Measurements from ENCODE around the gene CSH1.
A peak's percentile ranks its signal among the peaks of the same experiment; 100 is the strongest.

CSH1 gene

GRCh38 chr17:63855185-63855584 lies 41.2 kb downstream of the CSH1 start:
- no peak for ATAC-seq (replicated peaks)
- Mint-ChIP-seq H3K4me3 (no peak overlapping the region), H3K27me3 (peaks cover 0 to 11% of the 10 kb centered on the region in 2 donors), H3K9me3 (no peaks in the 10 kb centered on the region), H3K36me3 (ENCODE audit: insufficient read depth) (no peaks in the 10 kb centered on the region), H3K27ac (no peak overlapping the region), H3K4me1 (ENCODE audit: low read depth in 2 of 2) (no peaks in the 10 kb centered on the region)
- DNase-seq = no peak

DNA sequence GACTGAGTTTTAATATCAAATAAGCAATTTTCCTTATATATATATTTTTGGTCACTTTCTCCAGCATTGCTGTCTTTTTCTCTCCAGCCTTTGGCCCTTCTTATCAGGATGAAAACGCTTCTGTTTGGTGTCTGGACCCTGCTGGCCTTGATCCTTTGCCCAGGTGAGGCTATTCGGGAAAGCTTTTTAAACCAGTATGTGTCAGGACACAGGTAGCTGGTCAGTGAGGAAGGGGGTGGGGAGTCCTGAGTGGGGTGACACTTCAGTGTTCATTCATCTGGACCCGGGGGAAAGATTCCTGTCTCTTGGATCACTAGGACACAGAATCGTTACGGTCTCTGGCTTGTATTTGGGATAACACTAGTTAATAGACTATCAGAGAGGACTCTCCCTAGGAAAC lies 41.7 kb downstream of the CSH1 start:
- no peaks in the 10 kb centered on the region for H3K4me1 Mint-ChIP-seq (ENCODE audit: low read depth in 2 of 2)
- no peak for ATAC-seq (replicated peaks)
- DNase-seq = no peak
- no peak overlapping the region for H3K27ac Mint-ChIP-seq
- H3K27me3 Mint-ChIP-seq = peaks cover 0 to 6% of the 10 kb centered on the region in 2 donors
- H3K4me3 Mint-ChIP-seq = no peak overlapping the region
- no peaks in the 10 kb centered on the region for H3K9me3 Mint-ChIP-seq
- no peaks in the 10 kb centered on the region for H3K36me3 Mint-ChIP-seq (ENCODE audit: insufficient read depth)

GRCh38 chr17:63853260-63853659 lies 43.1 kb downstream of the CSH1 start:
- H3K27ac Mint-ChIP-seq = no peak overlapping the region

DNA sequence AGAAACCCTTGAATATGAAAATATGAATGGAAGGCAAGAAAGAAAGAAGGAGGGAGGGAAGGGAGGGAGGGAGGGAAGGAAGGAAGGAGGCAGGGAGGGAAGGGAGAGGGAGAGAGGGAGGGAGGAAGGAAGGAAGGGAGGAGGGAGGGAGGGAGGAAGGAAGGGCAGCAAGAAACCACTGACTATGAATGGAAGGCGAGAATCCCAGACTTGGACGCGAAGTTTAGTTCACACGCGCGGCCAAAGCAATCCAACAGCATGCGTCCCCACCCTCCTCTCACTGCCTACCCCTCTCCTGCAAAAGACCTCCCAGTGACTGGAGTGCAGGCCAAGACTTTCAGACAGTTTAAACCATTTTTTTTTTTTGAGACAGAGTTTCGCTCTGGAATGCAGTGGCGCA lies 46.0 kb downstream of the CSH1 start:
- DNase-seq = no peak
- ATAC-seq (replicated peaks) = no peak
- Mint-ChIP-seq H3K4me1 (ENCODE audit: low read depth in 2 of 2) (peaks cover 14 to 15% of the 10 kb centered on the region in 2 donors), H3K36me3 (ENCODE audit: insufficient read depth) (no peaks in the 10 kb centered on the region), H3K4me3 (no peak overlapping the region), H3K27ac (no peak overlapping the region), H3K27me3 (no peaks in the 10 kb centered on the region), H3K9me3 (no peaks in the 10 kb centered on the region)

More at GRCh38 chr17:63853260-63853659, 43.1 kb downstream of the CSH1 start:
- Mint-ChIP-seq H3K27me3 (no peaks in the 10 kb centered on the region), H3K9me3 (no peaks in the 10 kb centered on the region), H3K36me3 (ENCODE audit: insufficient read depth) (no peaks in the 10 kb centered on the region), H3K4me1 (ENCODE audit: low read depth in 2 of 2) (peaks cover 8% of the 10 kb centered on the region in 2 donors), H3K4me3 (no peak overlapping the region)
- no peak for ATAC-seq (replicated peaks)
- no peak for DNase-seq

DNA sequence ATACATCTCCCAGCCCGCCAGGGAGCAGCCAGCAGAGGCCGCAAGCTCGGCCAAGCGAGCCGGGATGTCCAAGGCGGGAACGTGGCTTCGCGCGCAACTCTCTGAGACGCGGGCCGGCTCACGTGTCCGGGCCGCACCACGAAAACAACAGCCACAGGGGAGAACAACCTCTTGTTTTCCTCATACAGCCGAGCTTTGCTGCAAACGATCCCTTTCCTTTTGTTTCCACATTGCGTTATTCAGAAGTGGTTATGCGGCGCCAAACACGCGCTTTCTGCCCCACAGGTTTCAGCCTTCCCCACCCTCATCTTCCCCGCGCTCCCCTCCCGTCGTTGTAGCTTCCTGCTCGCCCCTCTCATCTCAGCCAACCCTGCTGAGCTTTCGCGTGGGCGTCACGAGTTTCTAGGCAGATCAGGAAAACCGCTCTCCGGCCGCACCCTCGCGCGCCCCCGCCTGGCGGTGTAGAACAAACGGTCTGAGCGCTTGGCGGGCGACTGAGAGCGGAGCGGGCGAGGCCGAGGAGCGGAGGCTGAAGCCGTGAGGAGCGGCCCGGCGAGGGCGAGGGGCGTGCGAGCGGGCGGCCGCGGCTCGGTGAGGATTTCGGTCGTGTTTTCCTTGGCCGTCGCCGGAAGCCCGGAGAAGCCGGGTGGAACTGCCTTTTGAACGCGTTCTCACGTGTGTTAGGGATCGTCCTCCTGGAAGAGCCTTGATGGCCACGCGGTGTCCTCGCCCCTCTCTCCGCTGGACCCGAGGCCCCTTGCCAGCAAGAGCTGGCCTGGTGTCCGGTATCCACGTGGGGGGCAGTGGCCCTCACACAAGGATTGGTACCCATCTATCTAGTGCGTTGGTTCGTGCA lies 47.3 kb downstream of the CSH1 start:
- Mint-ChIP-seq H3K36me3 (ENCODE audit: insufficient read depth) (no peaks in the 10 kb centered on the region), H3K27ac (peak overlapping the region; percentile 91 to 96), H3K9me3 (no peaks in the 10 kb centered on the region), H3K27me3 (no peaks in the 10 kb centered on the region), H3K4me1 (ENCODE audit: low read depth in 2 of 2) (peaks cover 14 to 16% of the 10 kb centered on the region in 2 donors), H3K4me3 (peak overlapping the region; percentile 60 to 83)
- ATAC-seq (replicated peaks) (peak; percentile 95), DNase-seq (peak; percentile 94 to 96 (median 94))

DNA sequence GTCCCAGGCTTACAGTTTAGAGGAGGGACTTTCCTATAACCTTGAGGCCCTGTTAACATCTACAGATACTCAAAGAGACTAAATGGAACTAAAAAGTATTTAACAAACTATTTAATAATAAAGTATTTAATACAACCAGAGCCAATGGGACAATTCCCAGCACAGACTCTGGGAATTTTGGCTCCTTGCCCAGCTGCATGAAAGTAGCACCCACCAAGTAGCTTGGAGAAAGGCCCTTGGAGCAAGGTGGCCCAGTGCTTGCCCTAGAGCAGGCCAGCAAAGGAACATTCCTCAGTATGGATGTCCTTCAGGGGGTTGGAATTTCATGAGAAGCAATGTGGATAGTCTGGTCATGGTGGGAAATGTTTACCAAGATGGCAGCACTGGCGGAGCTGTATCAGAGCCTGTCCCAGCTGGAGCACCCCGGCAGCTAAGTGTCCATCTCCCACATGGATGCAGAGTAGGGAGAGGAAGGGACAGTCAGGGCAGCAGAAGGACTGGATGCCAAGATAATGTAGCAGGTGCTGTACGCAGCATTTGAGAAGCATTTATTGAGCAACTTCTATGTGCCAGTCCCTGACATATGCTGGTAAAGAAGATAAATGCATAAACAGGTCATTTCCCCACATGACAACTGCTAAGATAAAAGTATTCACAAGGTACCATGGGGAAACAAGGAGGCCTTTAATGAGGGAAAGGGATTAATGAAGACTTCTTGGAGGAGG lies 48.7 kb downstream of the CSH1 start:
- H3K27ac Mint-ChIP-seq = peak overlapping the region in 1 of 2 donors; percentile 74
- DNase-seq (no peak), ATAC-seq (replicated peaks) (no peak)
- H3K4me3 Mint-ChIP-seq = peak overlapping the region; percentile 60 to 83
- H3K4me1 Mint-ChIP-seq (ENCODE audit: low read depth in 2 of 2) = peaks cover 14 to 20% of the 10 kb centered on the region in 2 donors
- no peaks in the 10 kb centered on the region for H3K9me3 Mint-ChIP-seq
- H3K27me3 Mint-ChIP-seq = no peaks in the 10 kb centered on the region
- H3K36me3 Mint-ChIP-seq (ENCODE audit: insufficient read depth) = peaks cover 11% of the 10 kb centered on the region

DNA sequence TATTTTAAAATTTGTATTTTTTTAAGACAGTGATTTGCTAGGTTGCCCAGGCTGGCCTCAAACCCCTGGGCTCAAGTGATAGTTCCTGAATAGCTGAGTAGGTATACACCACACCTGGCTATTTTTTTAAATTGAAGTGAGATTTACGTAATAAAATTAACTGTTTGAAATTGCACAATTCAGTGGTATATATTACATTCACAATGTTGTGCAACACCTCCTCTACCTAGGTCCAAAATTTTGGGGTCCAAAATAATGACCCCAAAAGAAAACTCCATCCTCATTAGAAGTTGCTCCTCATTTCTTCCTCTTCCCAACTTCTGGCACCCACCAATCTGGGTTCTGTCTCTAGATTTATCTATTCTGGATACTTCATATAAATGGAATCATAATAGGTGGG lies 50.9 kb downstream of the CSH1 start:
- no peak overlapping the region for H3K27ac Mint-ChIP-seq
- ATAC-seq (replicated peaks) (no peak), DNase-seq (no peak)
- H3K36me3 Mint-ChIP-seq (ENCODE audit: insufficient read depth) = peaks cover 25% of the 10 kb centered on the region
- H3K4me3 Mint-ChIP-seq = no peak overlapping the region
- H3K9me3 Mint-ChIP-seq = no peaks in the 10 kb centered on the region
- H3K27me3 Mint-ChIP-seq = no peaks in the 10 kb centered on the region
- H3K4me1 Mint-ChIP-seq (ENCODE audit: low read depth in 2 of 2) = peaks cover 31 to 35% of the 10 kb centered on the region in 2 donors
